Endothelial cell of umbilical vein (primary cell): ENCODE data around the gene CFAP46.
A peak's percentile ranks its signal among the peaks of the same experiment; 100 is the strongest.

Experiments
- EZH2 ChIP-seq: IDR thresholded peaks from 2 replicates; pipeline ENCODE4 v1.6.1; 2012; ENCODE audit warnings: borderline replicate concordance, low read depth, mild to moderate bottlenecking, moderate library complexity, low read length, inconsistent platforms; ENCODE audit not compliant: severe bottlenecking
- GATA2 ChIP-seq: IDR thresholded peaks from 2 replicates; pipeline ENCODE4 v1.7.0; 2011; ENCODE audit warnings: low read depth, mild to moderate bottlenecking, moderate library complexity, mixed read lengths, low read length; ENCODE audit not compliant: insufficient read length, insufficient read depth
- MYC ChIP-seq: IDR thresholded peaks from one replicate; pipeline ENCODE4 v1.6.1; 2011; ENCODE audit warnings: mild to moderate bottlenecking, low read depth, low read length
- POLR2A ChIP-seq: IDR thresholded peaks from 2 replicates; pipeline ENCODE4 v1.6.1; 2012; ENCODE audit warnings: low read depth, mild to moderate bottlenecking, control low read depth, low read length
- POLR2AphosphoS5 ChIP-seq: IDR thresholded peaks from 2 replicates; pipeline ENCODE4 v1.6.1; 2012; ENCODE audit warnings: low read depth, mild to moderate bottlenecking, control low read depth, low read length, moderate library complexity; ENCODE audit not compliant: insufficient read depth
- TF ChIP-seq, protein P1 (sequence below): IDR thresholded peaks from 2 replicates; pipeline ENCODE4 v1.6.1; 2011; ENCODE audit not compliant: insufficient read depth, insufficient read length
- TF ChIP-seq, protein P2 (sequence below), 2 donors: IDR thresholded peaks; 1 replicate in 1 of 2; 2 replicates in 1 of 2; pipeline ENCODE4 v1.5.1; 2011; ENCODE audit warnings: low read length in 2 of 2, mild to moderate bottlenecking in 2 of 2, moderate library complexity in 2 of 2, control low read depth in 1 of 2, inconsistent platforms in 1 of 2, low read depth in 1 of 2; ENCODE audit not compliant: insufficient read depth in 1 of 2; ENCODE audit errors: extremely low read depth in 1 of 2

DNA sequence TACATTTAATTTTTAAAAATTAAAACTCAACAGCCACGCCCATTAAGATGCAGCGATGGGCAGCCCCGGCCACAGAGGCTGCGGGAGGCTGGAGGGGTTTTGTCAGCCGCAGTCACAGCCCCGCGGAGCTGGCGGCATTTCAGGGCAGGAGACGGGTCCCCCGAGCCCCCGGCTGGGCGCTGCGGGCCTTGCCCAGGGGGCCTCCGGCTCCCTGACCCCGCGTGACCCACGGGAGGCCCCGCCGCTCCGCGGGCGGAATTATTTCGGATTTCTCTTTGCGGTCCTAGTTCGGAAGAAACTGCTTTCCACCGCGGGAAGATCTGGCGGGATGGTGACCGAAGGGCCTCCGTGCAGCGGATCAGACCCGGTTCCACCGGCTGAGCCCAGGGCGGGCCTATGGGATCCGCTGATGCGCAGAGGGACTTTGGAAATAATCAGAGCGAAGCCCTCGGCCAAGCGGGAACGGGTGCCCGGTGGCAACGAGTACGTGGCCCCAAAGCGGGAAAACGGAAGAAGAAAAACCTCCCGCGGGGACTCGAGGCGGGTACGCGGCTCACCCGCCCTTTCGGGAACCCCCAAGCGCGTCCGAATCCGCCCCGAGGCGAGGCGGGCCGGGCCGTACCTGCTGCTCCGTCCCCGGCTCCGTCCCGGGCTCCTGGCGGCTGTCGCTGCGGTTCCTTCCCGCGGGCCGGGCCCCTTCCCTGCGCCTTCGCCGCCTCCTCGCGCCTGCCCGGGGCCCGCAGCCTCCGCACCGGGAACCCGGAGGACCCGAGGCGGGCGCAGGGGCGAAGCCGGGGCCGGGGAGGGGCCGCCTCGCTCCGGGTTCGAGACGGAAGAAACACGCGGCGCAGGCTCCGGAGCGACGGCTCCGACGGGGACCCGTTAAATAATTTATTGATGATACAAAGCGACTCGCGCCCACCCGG is 158.2 kb downstream of the CFAP46 start:
- TF ChIP-seq POLR2A, result no peak
- TF ChIP-seq, protein P1, sequence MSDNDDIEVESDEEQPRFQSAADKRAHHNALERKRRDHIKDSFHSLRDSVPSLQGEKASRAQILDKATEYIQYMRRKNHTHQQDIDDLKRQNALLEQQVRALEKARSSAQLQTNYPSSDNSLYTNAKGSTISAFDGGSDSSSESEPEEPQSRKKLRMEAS, result no peak
- TF ChIP-seq, protein P2, sequence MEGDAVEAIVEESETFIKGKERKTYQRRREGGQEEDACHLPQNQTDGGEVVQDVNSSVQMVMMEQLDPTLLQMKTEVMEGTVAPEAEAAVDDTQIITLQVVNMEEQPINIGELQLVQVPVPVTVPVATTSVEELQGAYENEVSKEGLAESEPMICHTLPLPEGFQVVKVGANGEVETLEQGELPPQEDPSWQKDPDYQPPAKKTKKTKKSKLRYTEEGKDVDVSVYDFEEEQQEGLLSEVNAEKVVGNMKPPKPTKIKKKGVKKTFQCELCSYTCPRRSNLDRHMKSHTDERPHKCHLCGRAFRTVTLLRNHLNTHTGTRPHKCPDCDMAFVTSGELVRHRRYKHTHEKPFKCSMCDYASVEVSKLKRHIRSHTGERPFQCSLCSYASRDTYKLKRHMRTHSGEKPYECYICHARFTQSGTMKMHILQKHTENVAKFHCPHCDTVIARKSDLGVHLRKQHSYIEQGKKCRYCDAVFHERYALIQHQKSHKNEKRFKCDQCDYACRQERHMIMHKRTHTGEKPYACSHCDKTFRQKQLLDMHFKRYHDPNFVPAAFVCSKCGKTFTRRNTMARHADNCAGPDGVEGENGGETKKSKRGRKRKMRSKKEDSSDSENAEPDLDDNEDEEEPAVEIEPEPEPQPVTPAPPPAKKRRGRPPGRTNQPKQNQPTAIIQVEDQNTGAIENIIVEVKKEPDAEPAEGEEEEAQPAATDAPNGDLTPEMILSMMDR (IDR thresholded peaks at IDR 0.05; ENCODE audit: extremely low read depth in 1 of 2, insufficient read depth in 1 of 2, low read depth in 1 of 2, low read length in 2 of 2), result no peak
- peak; percentile 23 for TF ChIP-seq POLR2AphosphoS5
- TF ChIP-seq EZH2, result peak; percentile 86
- no peak for TF ChIP-seq MYC
- TF ChIP-seq GATA2, result no peak
